22Rv1 (cell line): ENCODE data around the gene PTDSS2.

Source experiments
- H3K27ac ChIP-seq: fragments of 450-650 bp; 2 replicates; pipeline ENCODE4 v1.5.1; 2017
- ZFX ChIP-seq: fragments of 450-650 bp; IDR thresholded peaks from 2 replicates; pipeline ENCODE4 v1.6.1; 2017; ENCODE audit warnings: antibody characterized with exemption, borderline replicate concordance
- TF ChIP-seq, protein P1 (sequence below): fragments of 450-650 bp; IDR thresholded peaks from 2 replicates; pipeline ENCODE4 v1.5.1; 2017; ENCODE audit warnings: mild to moderate bottlenecking

PTDSS2 gene

DNA sequence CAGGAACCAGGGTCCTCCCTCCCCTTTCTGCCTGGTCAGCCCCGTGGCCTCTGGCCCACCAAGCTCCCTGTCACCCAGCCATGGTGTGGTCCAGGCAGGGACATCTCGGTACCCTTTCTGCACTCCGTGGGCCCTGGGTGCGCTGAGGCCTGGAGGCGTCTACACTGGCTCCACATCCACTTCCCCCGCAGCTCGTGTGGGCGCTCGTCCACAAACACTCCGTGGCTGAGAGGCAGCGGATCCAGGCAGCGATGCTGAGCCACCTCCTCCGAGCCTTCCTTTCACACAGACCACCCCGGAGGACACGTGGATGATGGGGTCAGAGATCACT, 40.8 kb downstream of the PTDSS2 start:
- no peak overlapping the region for H3K27ac ChIP-seq
- TF ChIP-seq, protein P1, sequence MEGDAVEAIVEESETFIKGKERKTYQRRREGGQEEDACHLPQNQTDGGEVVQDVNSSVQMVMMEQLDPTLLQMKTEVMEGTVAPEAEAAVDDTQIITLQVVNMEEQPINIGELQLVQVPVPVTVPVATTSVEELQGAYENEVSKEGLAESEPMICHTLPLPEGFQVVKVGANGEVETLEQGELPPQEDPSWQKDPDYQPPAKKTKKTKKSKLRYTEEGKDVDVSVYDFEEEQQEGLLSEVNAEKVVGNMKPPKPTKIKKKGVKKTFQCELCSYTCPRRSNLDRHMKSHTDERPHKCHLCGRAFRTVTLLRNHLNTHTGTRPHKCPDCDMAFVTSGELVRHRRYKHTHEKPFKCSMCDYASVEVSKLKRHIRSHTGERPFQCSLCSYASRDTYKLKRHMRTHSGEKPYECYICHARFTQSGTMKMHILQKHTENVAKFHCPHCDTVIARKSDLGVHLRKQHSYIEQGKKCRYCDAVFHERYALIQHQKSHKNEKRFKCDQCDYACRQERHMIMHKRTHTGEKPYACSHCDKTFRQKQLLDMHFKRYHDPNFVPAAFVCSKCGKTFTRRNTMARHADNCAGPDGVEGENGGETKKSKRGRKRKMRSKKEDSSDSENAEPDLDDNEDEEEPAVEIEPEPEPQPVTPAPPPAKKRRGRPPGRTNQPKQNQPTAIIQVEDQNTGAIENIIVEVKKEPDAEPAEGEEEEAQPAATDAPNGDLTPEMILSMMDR, result no peak
- no peak for TF ChIP-seq ZFX

- H3K27ac ChIP-seq, result no peak overlapping the region
- TF ChIP-seq, protein P1, result no peak
- no peak for TF ChIP-seq ZFX
These were observed 41.3 kb downstream of the PTDSS2 start for GRCh38 chr11:491358-491757.

GRCh38 chr11:492427-493226, 42.5 kb downstream of the PTDSS2 start:
- no peak for TF ChIP-seq ZFX
- TF ChIP-seq, protein P1, result no peak
- H3K27ac ChIP-seq, result no peak overlapping the region

DNA sequence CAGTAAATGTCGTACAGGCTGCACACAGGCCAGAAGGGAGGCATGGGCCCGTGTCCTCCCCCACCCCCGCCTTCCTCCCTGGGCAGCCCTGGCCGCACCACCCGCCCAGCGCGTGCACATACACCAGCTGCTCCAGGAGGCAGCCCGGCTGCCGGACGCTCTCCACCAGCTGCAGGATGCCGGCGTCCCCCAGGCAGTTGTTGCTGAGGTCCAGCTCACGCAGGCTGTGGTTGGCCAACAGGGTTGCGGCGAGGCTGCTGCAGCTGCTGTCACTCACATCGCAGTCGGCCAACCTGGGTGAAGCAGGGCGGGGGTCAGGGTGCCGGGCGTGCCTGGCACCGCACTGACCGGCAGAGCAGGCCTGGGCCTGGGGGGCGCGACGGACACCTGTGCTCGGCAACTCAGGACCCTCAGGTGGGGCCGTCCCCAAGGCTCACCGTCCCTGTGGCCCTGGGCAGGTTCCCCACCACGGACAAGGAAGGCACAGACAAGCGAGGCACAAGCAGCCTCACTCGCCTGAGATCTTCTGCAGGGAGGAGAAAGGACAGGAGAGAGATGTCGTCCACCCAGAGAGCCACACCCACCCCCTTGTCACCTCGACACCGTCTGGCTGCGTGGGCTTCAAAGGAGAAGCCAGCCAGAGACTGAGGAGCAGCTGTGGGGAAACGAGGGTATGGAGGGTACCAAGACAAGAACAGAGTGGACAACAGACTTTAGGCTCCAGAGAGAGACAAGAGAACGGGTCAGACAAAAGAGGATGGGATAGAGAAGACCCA, 44.9 kb downstream of the PTDSS2 start:
- no peak overlapping the region for H3K27ac ChIP-seq
- no peak for TF ChIP-seq ZFX
- TF ChIP-seq, protein P1, result no peak

DNA sequence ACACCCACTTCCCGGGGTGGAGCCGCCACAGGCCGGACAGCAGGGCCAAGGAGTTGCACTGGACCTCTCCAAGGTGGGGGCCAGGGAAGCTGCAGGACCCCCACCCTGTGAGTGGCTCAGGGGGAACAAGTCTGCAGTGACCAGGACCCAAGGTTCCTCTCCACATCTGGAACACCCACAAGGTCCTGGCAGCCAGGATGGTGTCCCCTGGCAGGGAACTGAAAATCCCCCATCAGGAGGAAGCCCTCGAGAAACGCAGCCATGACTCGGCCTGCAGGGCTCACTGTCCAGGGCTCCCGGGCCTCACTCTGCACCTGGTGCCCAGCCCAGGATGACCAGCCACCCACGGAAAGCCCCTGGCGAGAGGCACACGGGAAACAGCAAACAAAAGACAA, 45.5 kb downstream of the PTDSS2 start:
- no peak for TF ChIP-seq ZFX
- TF ChIP-seq, protein P1, result no peak
- H3K27ac ChIP-seq, result no peak overlapping the region

- TF ChIP-seq, protein P1, result no peak
- TF ChIP-seq ZFX, result no peak
- no peak overlapping the region for H3K27ac ChIP-seq
These were observed 46.9 kb downstream of the PTDSS2 start for GRCh38 chr11:496834-497564.
